ENCODE results near the gene TPM2.
A peak's percentile ranks its signal among the peaks of the same experiment; 100 is the strongest.

The TPM2 gene

GRCh38 chr9:35679091-35679490, 10.6 kb downstream of the TPM2 start:
- no peak for DNase-seq (ENCODE audit: low read depth, low spot score)

DNA sequence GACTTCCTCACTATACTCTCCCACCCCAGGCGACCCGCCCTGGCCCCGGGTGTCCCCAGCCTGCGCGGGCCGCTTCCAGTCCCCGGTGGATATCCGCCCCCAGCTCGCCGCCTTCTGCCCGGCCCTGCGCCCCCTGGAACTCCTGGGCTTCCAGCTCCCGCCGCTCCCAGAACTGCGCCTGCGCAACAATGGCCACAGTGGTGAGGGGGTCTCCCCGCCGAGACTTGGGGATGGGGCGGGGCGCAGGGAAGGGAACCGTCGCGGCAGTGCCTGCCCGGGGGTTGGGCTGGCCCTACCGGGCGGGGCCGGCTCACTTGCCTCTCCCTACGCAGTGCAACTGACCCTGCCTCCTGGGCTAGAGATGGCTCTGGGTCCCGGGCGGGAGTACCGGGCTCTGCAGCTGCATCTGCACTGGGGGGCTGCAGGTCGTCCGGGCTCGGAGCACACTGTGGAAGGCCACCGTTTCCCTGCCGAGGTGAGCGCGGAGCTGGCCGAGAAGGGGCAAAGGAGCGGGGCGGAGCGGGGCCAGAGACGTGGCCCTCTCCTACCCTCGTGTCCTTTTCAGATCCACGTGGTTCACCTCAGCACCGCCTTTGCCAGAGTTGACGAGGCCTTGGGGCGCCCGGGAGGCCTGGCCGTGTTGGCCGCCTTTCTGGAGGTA, 13.9 kb downstream of the TPM2 start:
- peak; percentile 61 for DNase-seq (ENCODE audit: low read depth, low spot score)

DNA sequence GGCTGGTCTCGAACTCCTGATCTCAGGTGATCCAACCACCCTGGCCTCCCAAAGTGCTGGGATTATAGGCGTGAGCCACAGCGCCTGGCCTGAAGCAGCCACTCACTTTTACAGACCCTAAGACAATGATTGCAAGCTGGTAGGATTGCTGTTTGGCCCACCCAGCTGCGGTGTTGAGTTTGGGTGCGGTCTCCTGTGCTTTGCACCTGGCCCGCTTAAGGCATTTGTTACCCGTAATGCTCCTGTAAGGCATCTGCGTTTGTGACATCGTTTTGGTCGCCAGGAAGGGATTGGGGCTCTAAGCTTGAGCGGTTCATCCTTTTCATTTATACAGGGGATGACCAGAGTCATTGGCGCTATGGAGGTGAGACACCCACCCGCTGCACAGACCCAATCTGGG, 14.5 kb downstream of the TPM2 start:
- DNase-seq (ENCODE audit: low read depth, low spot score), result no peak

GRCh38 chr9:35674025-35674361, 15.7 kb downstream of the TPM2 start:
- DNase-seq (ENCODE audit: low read depth, low spot score), result no peak

DNA sequence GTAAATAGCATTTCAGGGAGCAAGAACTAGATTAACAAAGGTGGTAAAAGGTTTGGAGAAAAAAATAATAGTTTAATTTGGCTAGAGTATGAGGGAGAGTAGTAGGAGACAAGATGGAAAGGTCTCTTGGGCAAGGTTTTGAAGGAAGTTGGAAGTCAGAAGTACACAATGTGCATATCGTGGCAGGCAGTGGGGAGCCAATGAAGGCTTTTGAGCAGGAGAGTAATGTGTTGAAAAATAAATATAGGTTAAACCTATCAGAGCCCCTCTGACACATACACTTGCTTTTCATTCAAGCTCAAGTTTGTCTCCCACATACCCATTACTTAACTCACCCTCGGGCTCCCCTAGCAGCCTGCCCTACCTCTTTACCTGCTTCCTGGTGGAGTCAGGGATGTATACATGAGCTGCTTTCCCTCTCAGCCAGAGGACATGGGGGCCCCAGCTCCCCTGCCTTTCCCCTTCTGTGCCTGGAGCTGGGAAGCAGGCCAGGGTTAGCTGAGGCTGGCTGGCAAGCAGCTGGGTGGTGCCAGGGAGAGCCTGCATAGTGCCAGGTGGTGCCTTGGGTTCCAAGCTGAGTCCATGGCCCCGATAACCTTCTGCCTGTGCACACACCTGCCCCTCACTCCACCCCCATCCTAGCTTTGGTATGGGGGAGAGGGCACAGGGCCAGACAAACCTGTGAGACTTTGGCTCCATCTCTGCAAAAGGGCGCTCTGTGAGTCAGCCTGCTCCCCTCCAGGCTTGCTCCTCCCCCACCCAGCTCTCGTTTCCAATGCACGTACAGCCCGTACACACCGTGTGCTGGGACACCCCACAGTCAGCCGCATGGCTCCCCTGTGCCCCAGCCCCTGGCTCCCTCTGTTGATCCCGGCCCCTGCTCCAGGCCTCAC, 16.3 kb downstream of the TPM2 start, which contains the start of gene CA9:
Gene CA9 (plus strand): TSS at position 797 of the 893 bp plus-strand sequence. CDS start 32 bp downstream, at position 829.
- DNase-seq (ENCODE audit: low read depth, low spot score), result no peak

- DNase-seq (ENCODE audit: low read depth, low spot score), result peak; percentile 25
Measured at GRCh38 chr9:35669331-35670145, 20.2 kb downstream of the TPM2 start.

GRCh38 chr9:35667939-35668338, 21.8 kb downstream of the TPM2 start:
- no peak for DNase-seq (ENCODE audit: low read depth, low spot score)

DNA sequence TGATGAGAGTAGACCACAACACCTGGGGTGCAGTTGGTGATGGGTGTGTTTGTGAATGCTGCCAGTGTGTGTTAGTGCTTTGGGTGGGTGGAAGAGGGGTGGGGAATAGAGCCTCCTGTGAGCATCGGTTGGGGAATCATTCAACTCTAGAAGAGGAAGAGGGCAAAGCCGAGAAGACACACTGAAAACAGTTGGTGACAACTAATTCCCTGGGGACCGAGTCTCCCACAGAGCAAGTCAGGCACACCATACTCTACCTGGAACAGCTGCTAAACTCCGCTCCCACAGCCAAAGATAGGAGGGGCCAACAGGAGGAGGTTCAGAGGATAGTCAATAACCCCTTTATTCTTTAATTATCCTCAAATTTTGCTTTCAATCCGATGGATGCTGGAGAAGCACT, 23.2 kb downstream of the TPM2 start:
- DNase-seq (ENCODE audit: low read depth, low spot score), result no peak

DNA sequence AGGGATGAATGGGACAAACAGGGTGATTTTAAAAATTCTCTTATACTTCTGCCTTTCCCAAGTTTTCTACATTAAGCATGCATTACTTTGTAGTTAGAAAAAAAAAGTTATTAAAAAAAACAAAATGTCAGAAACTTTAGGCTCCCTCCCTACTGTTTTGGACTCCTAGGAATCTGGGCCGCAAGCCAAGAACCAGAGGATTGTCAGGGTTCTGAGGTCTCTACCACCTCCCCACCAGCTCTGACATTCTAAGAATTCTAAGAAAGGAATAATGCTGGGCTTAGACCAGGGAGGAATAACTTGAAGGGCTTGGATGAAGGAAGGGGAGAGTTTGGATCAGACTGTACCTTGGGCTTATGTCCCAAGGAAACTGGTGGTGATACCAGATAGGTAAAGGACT, 23.7 kb downstream of the TPM2 start:
- DNase-seq (ENCODE audit: low read depth, low spot score), result peak; percentile 83

DNA sequence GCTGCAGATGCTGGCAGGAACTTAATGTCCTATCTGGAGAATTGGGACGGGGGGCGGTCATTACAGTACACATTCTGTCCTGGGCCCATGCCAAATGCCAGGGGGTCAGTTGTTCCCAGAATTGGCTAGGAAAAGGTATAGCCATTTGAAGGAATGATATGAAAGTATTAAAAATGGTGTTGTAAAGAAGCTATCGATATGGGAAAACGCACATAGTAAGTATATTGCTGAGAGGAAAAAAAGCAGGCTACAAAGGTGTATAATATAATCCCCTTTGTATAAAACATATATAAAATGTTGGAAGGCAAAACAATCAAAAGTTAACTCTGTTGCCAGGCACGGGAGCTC, 24.3 kb downstream of the TPM2 start:
- DNase-seq (ENCODE audit: low read depth, low spot score), result no peak

- peak; percentile 93 for DNase-seq (ENCODE audit: low read depth, low spot score)
Measured at GRCh38 chr9:35664531-35665470, 24.9 kb downstream of the TPM2 start, which contains the start of gene ARHGEF39. Gene ARHGEF39 (minus strand): TSS chr9:35665195. CDS start chr9:35665169, 26 bp downstream.

- DNase-seq (ENCODE audit: low read depth, low spot score), result no peak
Measured at GRCh38 chr9:35662437-35662836, 27.3 kb downstream of the TPM2 start.

- no peak for DNase-seq (ENCODE audit: low read depth, low spot score)
Measured at GRCh38 chr9:35661756-35662350, 27.9 kb downstream of the TPM2 start.

GRCh38 chr9:35660966-35661415, 28.7 kb downstream of the TPM2 start:
- peak; percentile 55 for DNase-seq (ENCODE audit: low read depth, low spot score)

GRCh38 chr9:35659340-35659739, 30.4 kb downstream of the TPM2 start:
- peak; percentile 66 for DNase-seq (ENCODE audit: low read depth, low spot score)

DNA sequence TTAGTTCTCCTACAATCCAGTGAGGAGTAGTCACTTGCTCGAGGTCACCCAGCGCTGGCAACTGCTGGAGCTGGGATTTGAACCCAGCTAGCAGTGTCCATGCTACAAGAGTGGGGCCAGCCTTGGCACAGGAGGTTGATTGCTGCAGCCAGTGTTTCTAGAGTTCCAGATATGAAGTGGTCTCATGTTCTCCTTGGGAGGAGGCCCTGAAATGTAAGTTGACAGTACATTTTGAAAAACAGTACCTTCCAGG, 30.8 kb downstream of the TPM2 start:
- DNase-seq (ENCODE audit: low read depth, low spot score), result peak; percentile 52

DNA sequence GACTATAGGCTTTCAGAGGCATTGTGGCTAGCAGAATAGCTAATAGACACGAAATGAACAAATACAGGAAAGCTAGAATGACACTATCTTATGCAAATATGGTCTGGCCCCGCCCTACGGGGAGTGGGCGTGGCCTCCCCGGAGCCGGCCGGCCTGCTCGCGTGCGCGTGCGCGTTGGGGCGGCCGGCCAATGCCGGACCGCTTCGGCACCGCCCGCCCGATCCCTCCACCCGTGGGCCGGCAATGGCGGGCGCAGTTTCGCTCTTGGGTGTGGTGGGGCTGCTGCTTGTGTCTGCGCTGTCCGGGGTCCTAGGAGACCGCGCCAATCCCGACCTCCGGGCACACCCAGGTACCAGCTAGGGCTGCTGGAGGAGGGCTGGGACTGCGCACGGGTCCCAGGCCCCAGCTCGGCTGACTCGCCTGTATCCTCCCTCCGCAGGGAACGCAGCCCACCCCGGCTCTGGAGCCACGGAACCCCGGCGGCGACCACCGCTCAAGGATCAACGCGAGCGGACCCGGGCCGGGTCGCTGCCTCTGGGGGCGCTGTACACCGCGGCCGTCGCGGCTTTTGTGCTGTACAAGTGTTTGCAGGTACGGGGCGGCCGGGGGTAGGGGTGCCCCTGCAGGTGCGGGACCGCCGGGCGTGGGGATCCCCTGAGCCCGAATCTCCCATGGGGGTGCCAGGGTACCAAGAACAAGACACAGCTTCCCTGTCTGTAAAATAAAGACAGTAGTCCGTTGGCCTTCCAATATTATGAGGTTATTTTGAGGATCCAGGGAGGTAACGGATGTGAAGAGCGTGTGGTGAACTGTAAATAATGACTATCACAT, 31.4 kb downstream of the TPM2 start, which contains the start of gene CCDC107:
Gene CCDC107 (plus strand): TSS at position 156 of the 831 bp plus-strand sequence. CDS start 88 bp downstream, at position 244.
- peak; percentile 95 for DNase-seq (ENCODE audit: low read depth, low spot score)

- DNase-seq (ENCODE audit: low read depth, low spot score), result peak; percentile 100
Measured at GRCh38 chr9:35657546-35658136, 32.1 kb downstream of the TPM2 start, which contains the start of gene RMRP. Gene RMRP (minus strand): TSS chr9:35658019.

DNA sequence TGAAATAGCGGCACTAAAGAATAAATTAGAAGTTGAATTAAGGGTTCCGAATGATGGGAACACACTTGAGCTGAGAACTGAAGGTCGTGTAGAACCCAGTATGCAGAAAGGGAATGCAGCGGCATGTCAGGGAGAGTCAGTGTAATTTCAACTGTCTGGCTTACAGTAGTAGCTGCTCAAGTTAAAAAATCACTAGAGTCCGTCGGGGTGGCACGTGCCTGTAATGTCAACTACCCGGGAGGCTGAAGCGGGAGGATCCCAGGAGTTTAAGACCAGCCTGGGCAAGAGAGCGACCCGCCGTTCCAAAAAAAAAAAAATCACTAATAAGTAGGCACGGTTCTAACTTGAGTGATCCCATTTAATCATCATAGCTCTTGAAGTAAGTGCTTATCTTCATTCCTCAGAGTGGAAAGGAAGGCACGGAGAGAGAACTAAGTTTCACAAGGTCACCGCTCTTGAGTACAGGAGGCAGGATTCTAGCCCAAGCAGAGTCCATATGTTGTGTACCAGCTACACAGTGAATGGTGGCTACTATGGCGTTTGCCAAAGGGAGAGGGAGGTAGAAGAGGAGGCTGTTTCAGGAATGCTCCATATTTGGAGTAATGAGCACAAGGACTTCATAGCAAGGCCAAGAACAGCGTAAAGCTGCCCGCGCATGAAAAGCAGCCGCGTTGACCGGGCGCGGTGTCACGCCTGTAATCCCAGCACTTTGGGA, 32.7 kb downstream of the TPM2 start:
- no peak for DNase-seq (ENCODE audit: low read depth, low spot score)

All from astrocyte of the hippocampus (primary cell).